Measurements from ENCODE around the gene GCNT2.
"Not testable (repeated sequence)": the region's sequence is repeated elsewhere in the genome, so short reads cannot be mapped to it uniquely, and the experiment has no call there.

GCNT2 gene

GRCh38 chr6:10514049-10514780 lies 6.9 kb upstream of the GCNT2 start:
- no peak for DNase-seq

GRCh38 chr6:10516953-10517352 lies 4.2 kb upstream of the GCNT2 start:
- DNase-seq, result no peak

- DNase-seq, result no peak
These were observed 2.4 kb upstream of the GCNT2 start for GRCh38 chr6:10518557-10519407.

- not testable (repeated sequence) for DNase-seq
These were observed 1.8 kb upstream of the GCNT2 start for GRCh38 chr6:10519408-10519697.

- no peak for DNase-seq
These were observed 683 bp upstream of the GCNT2 start for GRCh38 chr6:10520468-10520867.

GRCh38 chr6:10522929-10523573 lies 1.9 kb downstream of the GCNT2 start:
- no peak for DNase-seq

GRCh38 chr6:10526156-10526555 lies 5.0 kb downstream of the GCNT2 start:
- no peak for DNase-seq

GRCh38 chr6:10528158-10528981 lies 7.2 kb downstream of the GCNT2 start:
- no peak for DNase-seq

- DNase-seq, result no peak
These were observed 8.2 kb downstream of the GCNT2 start for GRCh38 chr6:10529231-10529801.

- DNase-seq, result not testable (repeated sequence)
These were observed 8.8 kb downstream of the GCNT2 start for GRCh38 chr6:10529828-10530374.

GRCh38 chr6:10531503-10531902 lies 10.4 kb downstream of the GCNT2 start:
- DNase-seq, result no peak

- no peak for DNase-seq
These were observed 10.8 kb downstream of the GCNT2 start for GRCh38 chr6:10531942-10532341.

GRCh38 chr6:10532392-10532791 lies 11.2 kb downstream of the GCNT2 start:
- no peak for DNase-seq

GRCh38 chr6:10534419-10534762 lies 13.2 kb downstream of the GCNT2 start:
- no peak for DNase-seq

- DNase-seq, result no peak
These were observed 14.0 kb downstream of the GCNT2 start for GRCh38 chr6:10535193-10535592.

- DNase-seq, result no peak
These were observed 16.6 kb downstream of the GCNT2 start for GRCh38 chr6:10537726-10538125.

GRCh38 chr6:10540073-10540746 lies 19.1 kb downstream of the GCNT2 start:
- no peak for DNase-seq

- DNase-seq, result no peak
These were observed 20.4 kb downstream of the GCNT2 start for GRCh38 chr6:10541591-10541990.

- DNase-seq, result no peak
These were observed 21.1 kb downstream of the GCNT2 start for GRCh38 chr6:10542213-10542612.

GRCh38 chr6:10543488-10543887 lies 22.3 kb downstream of the GCNT2 start:
- no peak for DNase-seq

GRCh38 chr6:10545482-10545881 lies 24.3 kb downstream of the GCNT2 start:
- no peak for DNase-seq

- no peak for DNase-seq
These were observed 26.7 kb downstream of the GCNT2 start for GRCh38 chr6:10547809-10548208.

Data from activated gamma-delta T cell treated with Interleukin-2 at 50 U/mL for 16 hours (primary cell).